SK-N-SH treated with all-trans-retinoic acid at 6 μM for 48 hours (cell line): ENCODE results near the gene CEP164.
A peak's percentile ranks its signal among the peaks of the same experiment; 100 is the strongest.

ENCODE experiments used
- ATAC-seq: fragments of 200-7000 bp; cut with Tn5 transposase; 3 replicates; pipeline ENCODE4 v1.9.1; 2020; ENCODE audit warnings: mild to moderate bottlenecking, moderate library complexity
- ARNTL ChIP-seq: fragments of 450-650 bp; formaldehyde crosslinking; IDR thresholded peaks from 2 replicates; pipeline ENCODE4 v1.5.0; 2020; ENCODE audit warnings: low read depth, mild to moderate bottlenecking, moderate library complexity, borderline replicate concordance
- BACH2 ChIP-seq: fragments of 250-450 bp; sonication (Bioruptor Pico); IDR thresholded peaks from 2 replicates; pipeline ENCODE4 v1.9.0; 2021; ENCODE audit warnings: mild to moderate bottlenecking, borderline replicate concordance
- CSDC2 ChIP-seq: fragments of 250-450 bp; sonication (Bioruptor Pico); IDR thresholded peaks from 2 replicates; pipeline ENCODE4 v1.5.0; 2020; ENCODE audit warnings: mild to moderate bottlenecking, moderate library complexity
- GLIS3 ChIP-seq: fragments of 250-450 bp; sonication (Bioruptor Pico); IDR thresholded peaks from 2 replicates; pipeline ENCODE4 v1.5.0; 2020; ENCODE audit warnings: mild to moderate bottlenecking, moderate library complexity
- PPARA ChIP-seq: fragments of 250-450 bp; sonication (Bioruptor Pico); IDR thresholded peaks from 2 replicates; pipeline ENCODE4 v1.5.0; 2020; ENCODE audit warnings: mild to moderate bottlenecking, borderline replicate concordance
- RARB ChIP-seq: fragments of 250-450 bp; sonication (Bioruptor Pico); IDR thresholded peaks from 2 replicates; pipeline ENCODE4 v1.8.0; 2021; ENCODE audit warnings: mild to moderate bottlenecking, moderate library complexity
- TCF4 ChIP-seq: fragments of 250-450 bp; sonication (Bioruptor Pico); IDR thresholded peaks from 2 replicates; pipeline ENCODE4 v1.8.0; 2021; ENCODE audit warnings: mild to moderate bottlenecking, moderate library complexity, borderline replicate concordance
- TOX ChIP-seq: fragments of 250-450 bp; sonication (Bioruptor Pico); IDR thresholded peaks from 2 replicates; pipeline ENCODE4 v1.8.0; 2021; ENCODE audit warnings: mild to moderate bottlenecking, moderate library complexity, borderline replicate concordance
- ZC3H10 ChIP-seq: fragments of 250-450 bp; sonication (Bioruptor Pico); IDR thresholded peaks from 2 replicates; pipeline ENCODE4 v1.5.1; 2021; ENCODE audit warnings: mild to moderate bottlenecking, moderate library complexity
- ZFP3 ChIP-seq: fragments of 250-450 bp; sonication (Bioruptor Pico); IDR thresholded peaks from 2 replicates; pipeline ENCODE4 v1.5.0; 2020; ENCODE audit warnings: mild to moderate bottlenecking, moderate library complexity
- ZFP30 ChIP-seq: fragments of 450-650 bp; formaldehyde crosslinking; IDR thresholded peaks from 2 replicates; pipeline ENCODE4 v1.5.0; 2022; ENCODE audit warnings: mild to moderate bottlenecking, moderate library complexity
- ZNF565 ChIP-seq: fragments of 450-650 bp; formaldehyde crosslinking; conservative IDR thresholded peaks from 2 replicates; pipeline ENCODE4 v1.5.0; 2020; ENCODE audit warnings: low read depth, mild to moderate bottlenecking, moderate library complexity
- ZNF70 ChIP-seq: fragments of 450-650 bp; formaldehyde crosslinking; IDR thresholded peaks from 2 replicates; pipeline ENCODE4 v1.5.0; 2020; ENCODE audit warnings: mild to moderate bottlenecking, moderate library complexity
- ZNF8 ChIP-seq: fragments of 450-650 bp; formaldehyde crosslinking; IDR thresholded peaks from 2 replicates; pipeline ENCODE4 v1.5.0; 2020; ENCODE audit warnings: mild to moderate bottlenecking, moderate library complexity
- TF ChIP-seq, protein P1 (sequence below): fragments of 250-450 bp; sonication (Bioruptor Pico); IDR thresholded peaks from 2 replicates; pipeline ENCODE4 v1.8.0; 2020; ENCODE audit warnings: mild to moderate bottlenecking, moderate library complexity, borderline replicate concordance
- TF ChIP-seq, protein P2 (sequence below): fragments of 250-450 bp; sonication (Bioruptor Pico); IDR thresholded peaks from 2 replicates; pipeline ENCODE4 v1.5.1; 2020; ENCODE audit warnings: low read depth, mild to moderate bottlenecking, moderate library complexity
- TF ChIP-seq, protein P3 (sequence below): fragments of 250-450 bp; sonication (Bioruptor Pico); IDR thresholded peaks from 2 replicates; pipeline ENCODE4 v1.5.1; 2021; ENCODE audit warnings: mild to moderate bottlenecking, moderate library complexity

The CEP164 gene

DNA sequence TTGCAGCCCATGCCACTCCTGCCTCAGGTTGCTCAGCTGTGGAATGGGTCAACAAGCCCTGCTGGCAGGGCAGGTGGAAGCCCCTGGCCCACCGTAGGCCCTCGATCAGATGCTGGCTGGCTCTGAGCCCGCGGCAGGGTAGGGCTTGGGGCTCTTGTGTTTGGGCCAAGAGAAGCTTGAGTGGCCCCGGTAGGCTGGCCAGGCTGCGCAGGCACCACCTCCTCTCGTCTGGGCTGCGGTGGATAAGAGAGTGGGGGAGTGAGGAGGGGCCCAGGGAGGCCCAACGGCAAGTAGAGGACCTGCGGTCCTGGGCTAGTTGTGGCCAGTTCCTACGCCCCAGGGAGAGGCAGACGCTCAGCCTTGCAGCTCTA is 115.2 kb downstream of the CEP164 start:
- ATAC-seq = no peak
- TF ChIP-seq, protein P1, sequence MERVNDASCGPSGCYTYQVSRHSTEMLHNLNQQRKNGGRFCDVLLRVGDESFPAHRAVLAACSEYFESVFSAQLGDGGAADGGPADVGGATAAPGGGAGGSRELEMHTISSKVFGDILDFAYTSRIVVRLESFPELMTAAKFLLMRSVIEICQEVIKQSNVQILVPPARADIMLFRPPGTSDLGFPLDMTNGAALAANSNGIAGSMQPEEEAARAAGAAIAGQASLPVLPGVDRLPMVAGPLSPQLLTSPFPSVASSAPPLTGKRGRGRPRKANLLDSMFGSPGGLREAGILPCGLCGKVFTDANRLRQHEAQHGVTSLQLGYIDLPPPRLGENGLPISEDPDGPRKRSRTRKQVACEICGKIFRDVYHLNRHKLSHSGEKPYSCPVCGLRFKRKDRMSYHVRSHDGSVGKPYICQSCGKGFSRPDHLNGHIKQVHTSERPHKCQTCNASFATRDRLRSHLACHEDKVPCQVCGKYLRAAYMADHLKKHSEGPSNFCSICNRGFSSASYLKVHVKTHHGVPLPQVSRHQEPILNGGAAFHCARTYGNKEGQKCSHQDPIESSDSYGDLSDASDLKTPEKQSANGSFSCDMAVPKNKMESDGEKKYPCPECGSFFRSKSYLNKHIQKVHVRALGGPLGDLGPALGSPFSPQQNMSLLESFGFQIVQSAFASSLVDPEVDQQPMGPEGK (CRISPR knock-in tag) = no peak
- TF ChIP-seq ZFP3 (CRISPR knock-in tag) = no peak

DNA sequence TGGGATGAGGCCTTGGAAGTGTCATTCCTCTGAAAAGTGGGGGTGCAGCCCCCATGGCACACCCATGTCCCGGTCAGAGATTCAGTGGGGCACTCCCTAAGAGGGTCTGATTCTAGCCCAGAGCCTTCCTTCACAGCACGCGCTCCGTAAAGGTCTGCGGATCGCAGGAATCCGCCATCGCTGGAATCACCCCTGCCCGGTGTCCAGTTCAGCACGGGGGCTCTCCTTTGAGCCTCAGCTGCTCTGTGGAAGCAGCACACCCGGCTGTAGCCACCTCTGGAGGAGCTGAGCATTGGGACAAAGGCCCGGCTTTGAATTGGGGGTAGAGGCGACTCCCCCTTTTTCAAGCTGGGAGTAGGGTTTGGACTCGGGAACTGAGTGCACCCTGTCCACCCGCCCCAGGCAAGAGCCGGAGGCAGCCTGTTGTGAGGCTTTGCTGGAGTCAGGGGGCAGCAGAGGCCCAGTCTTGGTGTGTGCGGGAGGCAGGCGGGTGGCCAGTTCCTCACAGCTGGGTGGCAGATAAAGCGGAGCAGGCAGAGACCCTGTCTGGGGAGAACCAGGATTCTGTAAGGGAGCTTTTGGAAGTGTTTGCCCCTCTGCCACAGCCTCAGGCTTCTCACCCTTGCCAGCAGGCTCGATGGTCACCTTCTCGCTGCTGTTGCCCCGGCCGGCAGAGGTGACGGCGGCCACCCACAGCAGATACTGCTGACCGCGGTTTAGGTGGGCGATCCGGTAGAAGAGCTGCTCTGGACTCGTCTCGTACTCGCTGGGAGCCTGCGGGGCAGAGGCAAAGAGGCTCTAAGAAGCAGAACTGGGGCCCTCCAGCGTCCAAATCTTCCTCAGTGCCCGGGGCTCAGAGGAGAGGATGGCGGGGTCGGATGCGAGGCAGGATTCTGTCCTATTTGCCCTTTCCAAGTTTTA is 115.9 kb downstream of the CEP164 start:
- no peak for TF ChIP-seq ZNF565
- no peak for TF ChIP-seq ARNTL (CRISPR knock-in tag)
- TF ChIP-seq ZC3H10 = no peak
- TF ChIP-seq CSDC2 (CRISPR knock-in tag) = no peak
- TF ChIP-seq, protein P1 (CRISPR knock-in tag) = no peak
- TF ChIP-seq, protein P2, sequence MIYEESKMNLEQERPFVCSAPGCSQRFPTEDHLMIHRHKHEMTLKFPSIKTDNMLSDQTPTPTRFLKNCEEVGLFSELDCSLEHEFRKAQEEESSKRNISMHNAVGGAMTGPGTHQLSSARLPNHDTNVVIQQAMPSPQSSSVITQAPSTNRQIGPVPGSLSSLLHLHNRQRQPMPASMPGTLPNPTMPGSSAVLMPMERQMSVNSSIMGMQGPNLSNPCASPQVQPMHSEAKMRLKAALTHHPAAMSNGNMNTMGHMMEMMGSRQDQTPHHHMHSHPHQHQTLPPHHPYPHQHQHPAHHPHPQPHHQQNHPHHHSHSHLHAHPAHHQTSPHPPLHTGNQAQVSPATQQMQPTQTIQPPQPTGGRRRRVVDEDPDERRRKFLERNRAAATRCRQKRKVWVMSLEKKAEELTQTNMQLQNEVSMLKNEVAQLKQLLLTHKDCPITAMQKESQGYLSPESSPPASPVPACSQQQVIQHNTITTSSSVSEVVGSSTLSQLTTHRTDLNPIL (CRISPR knock-in tag) = no peak
- no peak for TF ChIP-seq ZNF70
- TF ChIP-seq BACH2 (CRISPR knock-in tag) = no peak
- TF ChIP-seq GLIS3 (CRISPR knock-in tag) = no peak
- TF ChIP-seq ZFP30 = no peak
- no peak for TF ChIP-seq PPARA (CRISPR knock-in tag)
- no peak for TF ChIP-seq TOX (CRISPR knock-in tag)
- TF ChIP-seq, all 23 proteins: peak for 0
- peak; percentile 94 for ATAC-seq

DNA sequence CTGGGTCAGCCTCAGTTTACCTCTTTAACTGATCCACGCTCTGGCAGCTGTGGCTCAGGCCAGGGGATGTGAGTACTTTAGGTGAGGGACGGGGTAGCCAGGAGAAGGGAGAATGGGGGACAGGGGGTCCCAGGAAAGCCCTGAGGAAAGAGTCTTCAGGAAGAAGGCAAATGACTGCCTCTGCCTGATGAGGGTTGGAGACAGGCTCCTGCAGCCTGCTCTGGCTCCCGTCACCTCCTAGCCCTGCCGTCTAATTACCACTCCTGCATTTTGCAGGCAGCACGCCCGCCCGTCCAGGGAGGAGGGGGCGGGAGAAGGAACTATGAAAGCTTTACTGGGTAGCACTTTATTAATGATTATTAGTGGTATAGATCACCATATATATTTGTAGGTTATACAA is 116.6 kb downstream of the CEP164 start:
- ATAC-seq = peak; percentile 40; the same call in 2 of the 3 replicates
- 0 out of 2 replicates have a peak, but pooled peaks have one; percentile 10 for TF ChIP-seq ZNF70
- TF ChIP-seq, protein P2 (CRISPR knock-in tag) = no peak
- TF ChIP-seq GLIS3 (CRISPR knock-in tag) = no peak

DNA sequence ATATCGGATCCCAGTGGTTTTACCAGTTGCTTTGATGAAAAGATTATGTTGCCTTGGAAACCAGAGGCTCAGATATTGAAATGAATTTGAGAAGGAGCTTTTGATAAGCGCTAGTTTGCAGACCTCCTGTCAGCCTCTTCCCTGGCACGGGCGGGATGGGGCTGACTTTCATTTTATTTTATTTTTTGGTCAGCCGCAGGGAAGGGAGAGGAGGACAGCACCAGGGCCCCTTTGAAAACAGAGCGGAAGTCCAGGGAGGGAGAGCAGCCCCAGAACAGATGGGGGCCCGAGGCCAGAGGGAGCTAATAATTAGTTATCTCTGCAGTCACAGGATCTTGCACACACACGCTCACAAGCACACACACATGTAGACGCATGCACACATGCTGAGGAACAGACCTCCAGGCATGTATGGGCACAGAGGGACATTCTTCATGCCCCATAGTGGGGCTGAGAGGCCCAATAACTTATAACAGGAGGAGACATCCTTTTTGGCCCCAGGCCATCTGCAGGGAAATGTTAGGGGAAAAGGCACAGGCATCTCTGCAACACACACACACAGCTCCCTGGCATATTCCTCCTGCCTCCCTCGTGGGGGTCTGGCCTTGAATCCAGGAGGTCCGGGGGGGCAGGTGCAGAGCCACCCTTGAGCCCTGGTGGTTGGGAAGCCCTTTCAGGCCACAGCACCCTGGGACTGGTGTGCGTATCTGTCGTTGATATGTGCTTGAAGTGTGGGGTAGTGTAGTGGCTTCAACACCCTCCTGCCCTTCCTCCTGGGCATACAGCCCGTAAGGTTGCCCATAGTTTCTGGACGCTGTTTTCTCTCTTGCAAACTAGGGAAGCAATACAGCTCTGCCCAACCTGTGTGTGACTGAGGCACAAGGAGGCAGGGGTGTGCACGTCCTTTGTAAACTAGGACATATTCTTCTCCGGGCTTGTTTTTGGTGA is 117.3 kb downstream of the CEP164 start:
- ATAC-seq = peak; percentile 15; the same call in 2 of the 3 replicates
- TF ChIP-seq RARB (CRISPR knock-in tag) = no peak
- TF ChIP-seq ZNF8 = no peak
- no peak for TF ChIP-seq CSDC2 (CRISPR knock-in tag)
- no peak for TF ChIP-seq ZFP3 (CRISPR knock-in tag)
- peak; percentile 63 for TF ChIP-seq TCF4 (CRISPR knock-in tag)

DNA sequence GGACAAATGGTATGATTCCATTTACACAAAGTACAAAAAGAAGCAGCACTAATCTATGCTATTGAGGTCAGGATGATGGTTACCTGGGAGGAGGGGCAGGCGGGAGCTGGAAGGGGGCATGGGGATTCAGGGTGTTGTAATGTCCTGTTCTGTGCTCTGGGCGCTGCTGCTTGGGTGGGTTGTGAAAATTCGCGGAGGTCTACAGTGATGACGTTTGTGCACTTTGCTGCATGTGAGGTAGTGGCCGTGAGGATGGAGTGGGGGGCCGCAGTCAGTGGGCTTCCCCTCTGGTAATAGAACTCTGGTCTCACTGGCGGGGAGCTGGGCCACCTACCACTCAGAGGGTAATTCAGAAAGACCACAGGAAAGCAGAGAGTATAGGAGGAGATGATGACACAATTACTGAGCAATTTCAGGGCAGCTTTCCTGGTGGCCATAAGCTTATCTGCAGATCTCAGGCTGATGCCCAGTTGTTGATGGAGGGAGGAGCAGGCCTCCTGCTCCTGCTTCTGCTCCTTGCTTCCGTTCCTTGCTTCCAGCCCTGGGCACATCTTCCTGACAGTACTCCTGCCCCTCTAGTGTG is 121.5 kb downstream of the CEP164 start:
- no peak for ATAC-seq
- TF ChIP-seq, protein P1 (CRISPR knock-in tag) = no peak
- TF ChIP-seq CSDC2 (CRISPR knock-in tag) (no peak), ZC3H10 (no peak), PPARA (CRISPR knock-in tag) (no peak), ZFP30 (no peak), ZNF565 (no peak), TOX (CRISPR knock-in tag) (no peak), ZFP3 (CRISPR knock-in tag) (no peak), ZNF8 (no peak), RARB (CRISPR knock-in tag) (no peak)
- TF ChIP-seq, protein P2 (CRISPR knock-in tag) = no peak
- TF ChIP-seq, protein P3, sequence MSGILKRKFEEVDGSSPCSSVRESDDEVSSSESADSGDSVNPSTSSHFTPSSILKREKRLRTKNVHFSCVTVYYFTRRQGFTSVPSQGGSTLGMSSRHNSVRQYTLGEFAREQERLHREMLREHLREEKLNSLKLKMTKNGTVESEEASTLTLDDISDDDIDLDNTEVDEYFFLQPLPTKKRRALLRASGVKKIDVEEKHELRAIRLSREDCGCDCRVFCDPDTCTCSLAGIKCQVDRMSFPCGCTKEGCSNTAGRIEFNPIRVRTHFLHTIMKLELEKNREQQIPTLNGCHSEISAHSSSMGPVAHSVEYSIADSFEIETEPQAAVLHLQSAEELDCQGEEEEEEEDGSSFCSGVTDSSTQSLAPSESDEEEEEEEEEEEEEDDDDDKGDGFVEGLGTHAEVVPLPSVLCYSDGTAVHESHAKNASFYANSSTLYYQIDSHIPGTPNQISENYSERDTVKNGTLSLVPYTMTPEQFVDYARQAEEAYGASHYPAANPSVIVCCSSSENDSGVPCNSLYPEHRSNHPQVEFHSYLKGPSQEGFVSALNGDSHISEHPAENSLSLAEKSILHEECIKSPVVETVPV (CRISPR knock-in tag) = no peak
